ENCODE results near the gene GRM3.

Gene GRM3

GRCh38 chr7:86645225-86645608 lies 1.5 kb downstream of the GRM3 start:
- peaks cover 0 to 1% (median 0%) of the 10 kb centered on the region in 5 experiments for H3K9me3 ChIP-seq (ENCODE audit: control extremely low read depth in 1 of 5, control insufficient read depth in 4 of 5, insufficient read depth in 2 of 5, low read depth in 1 of 5, low read length in 4 of 5)
- CTCF ChIA-PET = interaction anchor here (1.5 kb wide), 1 partner anchor 11 kb away, joined by 3 read pairs; no protein-coding TSS in a partner anchor
- peaks cover 0 to 13% (median 5%) of the 10 kb centered on the region in 4 experiments for H3K4me1 ChIP-seq (ENCODE audit: control extremely low read depth in 1 of 4, control insufficient read depth in 4 of 4, insufficient read depth in 4 of 4, low read length in 3 of 4)
- peaks cover 15 to 49% (median 28%) of the 10 kb centered on the region in 5 experiments for H3K27me3 ChIP-seq (replicated peaks in 2 of 5; ENCODE audit: control insufficient read depth in 4 of 5, insufficient read depth in 5 of 5, low read length in 4 of 5)
- POLR2A ChIA-PET = no interaction called here
- no peak for DNase-seq
- no peak overlapping the region for H3K27ac ChIP-seq (ENCODE audit: insufficient read depth in 1 of 2, low read depth in 1 of 2, low read length in 2 of 2, poor library complexity in 1 of 2, severe bottlenecking in 2 of 2)
- H3K36me3 ChIP-seq (ENCODE audit: control insufficient read depth in 4 of 4, insufficient read depth in 4 of 4, low read length in 3 of 4) = no peaks in the 10 kb centered on the region
- 19% methylated on average over 9 of the region's 13 CpGs for WGBS (ENCODE audit: insufficient coverage)
- no peak overlapping the region for H3K4me3 ChIP-seq (ENCODE audit: control insufficient read depth in 1 of 7, extremely low read depth in 1 of 7, insufficient read depth in 4 of 7, low read depth in 2 of 7, low read length in 6 of 7)

GRCh38 chr7:86645676-86646276 lies 2.1 kb downstream of the GRM3 start:
- Histone ChIP-seq H3K9me3 (ENCODE audit: control extremely low read depth in 1 of 5, control insufficient read depth in 4 of 5, insufficient read depth in 2 of 5, low read depth in 1 of 5, low read length in 4 of 5) (peaks cover 0 to 1% (median 0%) of the 10 kb centered on the region in 5 experiments), H3K27me3 (replicated peaks in 2 of 5; ENCODE audit: control insufficient read depth in 4 of 5, insufficient read depth in 5 of 5, low read length in 4 of 5) (peaks cover 15 to 47% (median 28%) of the 10 kb centered on the region in 5 experiments), H3K27ac (ENCODE audit: insufficient read depth in 1 of 2, low read depth in 1 of 2, low read length in 2 of 2, poor library complexity in 1 of 2, severe bottlenecking in 2 of 2) (no peak overlapping the region), H3K36me3 (ENCODE audit: control insufficient read depth in 4 of 4, insufficient read depth in 4 of 4, low read length in 3 of 4) (no peaks in the 10 kb centered on the region), H3K4me3 (ENCODE audit: control insufficient read depth in 1 of 7, extremely low read depth in 1 of 7, insufficient read depth in 4 of 7, low read depth in 2 of 7, low read length in 6 of 7) (no peak overlapping the region), H3K4me1 (ENCODE audit: control extremely low read depth in 1 of 4, control insufficient read depth in 4 of 4, insufficient read depth in 4 of 4, low read length in 3 of 4) (peaks cover 0 to 13% (median 5%) of the 10 kb centered on the region in 4 experiments)
- ChIA-PET POLR2A (no interaction called here), CTCF (interaction anchor here (1.5 kb wide), 1 partner anchor 10 kb away, joined by 3 read pairs; no protein-coding TSS in a partner anchor)
- no CpG with 5 or more reads among the region's 2 CpGs for WGBS (ENCODE audit: insufficient coverage)
- DNase-seq = no peak

GRCh38 chr7:86647385-86648094 lies 3.8 kb downstream of the GRM3 start:
- no peaks in the 10 kb centered on the region for H3K36me3 ChIP-seq (ENCODE audit: control insufficient read depth in 4 of 4, insufficient read depth in 4 of 4, low read length in 3 of 4)
- WGBS (ENCODE audit: insufficient coverage) = 100% methylated on average over 2 of the region's 5 CpGs
- no peak overlapping the region for H3K27ac ChIP-seq (ENCODE audit: insufficient read depth in 1 of 2, low read depth in 1 of 2, low read length in 2 of 2, poor library complexity in 1 of 2, severe bottlenecking in 2 of 2)
- H3K9me3 ChIP-seq (ENCODE audit: control extremely low read depth in 1 of 5, control insufficient read depth in 4 of 5, insufficient read depth in 2 of 5, low read depth in 1 of 5, low read length in 4 of 5) = no peaks in the 10 kb centered on the region
- H3K4me1 ChIP-seq (ENCODE audit: control extremely low read depth in 1 of 4, control insufficient read depth in 4 of 4, insufficient read depth in 4 of 4, low read length in 3 of 4) = peaks cover 0 to 13% (median 5%) of the 10 kb centered on the region in 4 experiments
- no peak for DNase-seq
- no peak overlapping the region for H3K4me3 ChIP-seq (ENCODE audit: control insufficient read depth in 1 of 7, extremely low read depth in 1 of 7, insufficient read depth in 4 of 7, low read depth in 2 of 7, low read length in 6 of 7)
- peaks cover 8 to 43% (median 22%) of the 10 kb centered on the region in 5 experiments for H3K27me3 ChIP-seq (replicated peaks in 2 of 5; ENCODE audit: control insufficient read depth in 4 of 5, insufficient read depth in 5 of 5, low read length in 4 of 5)
- ChIA-PET CTCF (interaction anchor here (1.0 kb wide), 1 partner anchor 19 kb away, joined by 3 read pairs; no protein-coding TSS in a partner anchor), POLR2A (no interaction called here)

- Histone ChIP-seq H3K27ac (ENCODE audit: insufficient read depth in 1 of 2, low read depth in 1 of 2, low read length in 2 of 2, poor library complexity in 1 of 2, severe bottlenecking in 2 of 2) (no peak overlapping the region), H3K27me3 (replicated peaks in 2 of 5; ENCODE audit: control insufficient read depth in 4 of 5, insufficient read depth in 5 of 5, low read length in 4 of 5) (peaks cover 4 to 40% (median 22%) of the 10 kb centered on the region in 5 experiments), H3K36me3 (ENCODE audit: control insufficient read depth in 4 of 4, insufficient read depth in 4 of 4, low read length in 3 of 4) (no peaks in the 10 kb centered on the region), H3K4me1 (ENCODE audit: control extremely low read depth in 1 of 4, control insufficient read depth in 4 of 4, insufficient read depth in 4 of 4, low read length in 3 of 4) (peaks cover 0 to 13% (median 5%) of the 10 kb centered on the region in 4 experiments), H3K4me3 (ENCODE audit: control insufficient read depth in 1 of 7, extremely low read depth in 1 of 7, insufficient read depth in 4 of 7, low read depth in 2 of 7, low read length in 6 of 7) (no peak overlapping the region), H3K9me3 (ENCODE audit: control extremely low read depth in 1 of 5, control insufficient read depth in 4 of 5, insufficient read depth in 2 of 5, low read depth in 1 of 5, low read length in 4 of 5) (no peaks in the 10 kb centered on the region)
- no peak for DNase-seq
- ChIA-PET POLR2A (no interaction called here), CTCF (no interaction called here)
- 83% methylated on average over 1 of the region's 1 CpG for WGBS (ENCODE audit: insufficient coverage)
These were observed 4.5 kb downstream of the GRM3 start for GRCh38 chr7:86648169-86648568.

GRCh38 chr7:86653919-86654659 lies 10.4 kb downstream of the GRM3 start:
- no peaks in the 10 kb centered on the region for H3K4me1 ChIP-seq (ENCODE audit: control extremely low read depth in 1 of 4, control insufficient read depth in 4 of 4, insufficient read depth in 4 of 4, low read length in 3 of 4)
- ChIA-PET CTCF (no interaction called here), POLR2A (no interaction called here)
- no peaks in the 10 kb centered on the region for H3K36me3 ChIP-seq (ENCODE audit: control insufficient read depth in 4 of 4, insufficient read depth in 4 of 4, low read length in 3 of 4)
- WGBS (ENCODE audit: insufficient coverage) = 81% methylated on average over 6 of the region's 9 CpGs
- H3K27me3 ChIP-seq (replicated peaks in 2 of 5; ENCODE audit: control insufficient read depth in 4 of 5, insufficient read depth in 5 of 5, low read length in 4 of 5) = peaks cover 0 to 5% (median 2%) of the 10 kb centered on the region in 5 experiments
- no peak for DNase-seq
- H3K4me3 ChIP-seq (ENCODE audit: control insufficient read depth in 1 of 7, extremely low read depth in 1 of 7, insufficient read depth in 4 of 7, low read depth in 2 of 7, low read length in 6 of 7) = no peak overlapping the region
- H3K27ac ChIP-seq (ENCODE audit: insufficient read depth in 1 of 2, low read depth in 1 of 2, low read length in 2 of 2, poor library complexity in 1 of 2, severe bottlenecking in 2 of 2) = no peak overlapping the region
- no peaks in the 10 kb centered on the region for H3K9me3 ChIP-seq (ENCODE audit: control extremely low read depth in 1 of 5, control insufficient read depth in 4 of 5, insufficient read depth in 2 of 5, low read depth in 1 of 5, low read length in 4 of 5)

GRCh38 chr7:86657948-86658347 lies 14.2 kb downstream of the GRM3 start:
- Histone ChIP-seq H3K36me3 (ENCODE audit: control insufficient read depth in 4 of 4, insufficient read depth in 4 of 4, low read length in 3 of 4) (no peaks in the 10 kb centered on the region), H3K9me3 (ENCODE audit: control extremely low read depth in 1 of 5, control insufficient read depth in 4 of 5, insufficient read depth in 2 of 5, low read depth in 1 of 5, low read length in 4 of 5) (no peaks in the 10 kb centered on the region), H3K27ac (ENCODE audit: insufficient read depth in 1 of 2, low read depth in 1 of 2, low read length in 2 of 2, poor library complexity in 1 of 2, severe bottlenecking in 2 of 2) (no peak overlapping the region), H3K4me3 (ENCODE audit: control insufficient read depth in 1 of 7, extremely low read depth in 1 of 7, insufficient read depth in 4 of 7, low read depth in 2 of 7, low read length in 6 of 7) (no peak overlapping the region), H3K4me1 (ENCODE audit: control extremely low read depth in 1 of 4, control insufficient read depth in 4 of 4, insufficient read depth in 4 of 4, low read length in 3 of 4) (no peaks in the 10 kb centered on the region), H3K27me3 (replicated peaks in 2 of 5; ENCODE audit: control insufficient read depth in 4 of 5, insufficient read depth in 5 of 5, low read length in 4 of 5) (peaks cover 0 to 4% (median 0%) of the 10 kb centered on the region in 5 experiments)
- ChIA-PET POLR2A (no interaction called here), CTCF (no interaction called here)
- no peak for DNase-seq
- 100% methylated on average over 2 of the region's 2 CpGs for WGBS (ENCODE audit: insufficient coverage)

Measured in common myeloid progenitor, CD34-positive (primary cell).